T-helper 9 cell (primary cell): ENCODE data around the gene NUBPL.
"Not testable (repeated sequence)": the region's sequence is repeated elsewhere in the genome, so short reads cannot be mapped to it uniquely, and the experiment has no call there.

Experiments
- DNase-seq: peaks from one replicate; pipeline ENCODE4 v3.0.0-alpha.2; 2020

Gene NUBPL

DNA sequence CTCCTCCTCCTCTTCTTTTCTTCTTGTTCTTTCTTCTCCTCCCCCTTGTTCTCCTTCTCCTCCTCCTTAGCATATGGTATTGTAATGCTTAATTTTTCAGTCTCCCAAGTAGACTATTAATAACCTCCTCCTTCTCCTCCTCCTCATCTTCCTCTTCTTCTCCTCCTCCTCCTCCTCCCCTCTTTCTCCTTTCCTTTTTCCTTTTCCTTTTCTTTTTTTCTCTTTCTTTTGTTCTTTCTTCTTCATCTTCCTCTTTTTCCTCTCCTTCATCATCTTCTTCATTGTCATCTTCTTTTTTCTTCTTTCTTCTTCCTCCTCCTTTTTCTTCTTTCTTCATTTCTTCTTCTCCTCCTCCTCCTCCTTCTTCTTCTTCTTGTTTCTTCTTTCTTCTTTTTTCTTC, 264.3 kb downstream of the NUBPL start:
- no peak for DNase-seq

DNA sequence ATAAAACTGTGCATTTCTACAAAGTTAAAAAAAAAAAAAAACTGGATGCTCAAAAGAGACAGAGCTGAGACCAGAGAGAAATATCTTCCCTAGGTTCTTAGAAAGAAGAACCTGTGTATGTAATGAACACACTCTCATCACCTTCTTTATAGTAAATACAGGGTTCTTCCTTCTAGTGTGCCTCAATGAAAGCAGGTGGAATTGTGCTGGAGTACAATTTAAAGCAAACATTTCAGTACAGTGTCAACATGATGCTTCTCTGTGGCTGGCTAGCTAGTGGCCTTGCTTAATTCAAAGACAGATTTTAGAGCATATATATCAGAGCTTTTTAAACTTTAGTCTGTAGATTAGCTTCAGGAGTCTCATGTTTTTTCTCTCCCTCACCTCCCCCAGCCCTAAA, 266.1 kb downstream of the NUBPL start:
- no peak for DNase-seq

DNA sequence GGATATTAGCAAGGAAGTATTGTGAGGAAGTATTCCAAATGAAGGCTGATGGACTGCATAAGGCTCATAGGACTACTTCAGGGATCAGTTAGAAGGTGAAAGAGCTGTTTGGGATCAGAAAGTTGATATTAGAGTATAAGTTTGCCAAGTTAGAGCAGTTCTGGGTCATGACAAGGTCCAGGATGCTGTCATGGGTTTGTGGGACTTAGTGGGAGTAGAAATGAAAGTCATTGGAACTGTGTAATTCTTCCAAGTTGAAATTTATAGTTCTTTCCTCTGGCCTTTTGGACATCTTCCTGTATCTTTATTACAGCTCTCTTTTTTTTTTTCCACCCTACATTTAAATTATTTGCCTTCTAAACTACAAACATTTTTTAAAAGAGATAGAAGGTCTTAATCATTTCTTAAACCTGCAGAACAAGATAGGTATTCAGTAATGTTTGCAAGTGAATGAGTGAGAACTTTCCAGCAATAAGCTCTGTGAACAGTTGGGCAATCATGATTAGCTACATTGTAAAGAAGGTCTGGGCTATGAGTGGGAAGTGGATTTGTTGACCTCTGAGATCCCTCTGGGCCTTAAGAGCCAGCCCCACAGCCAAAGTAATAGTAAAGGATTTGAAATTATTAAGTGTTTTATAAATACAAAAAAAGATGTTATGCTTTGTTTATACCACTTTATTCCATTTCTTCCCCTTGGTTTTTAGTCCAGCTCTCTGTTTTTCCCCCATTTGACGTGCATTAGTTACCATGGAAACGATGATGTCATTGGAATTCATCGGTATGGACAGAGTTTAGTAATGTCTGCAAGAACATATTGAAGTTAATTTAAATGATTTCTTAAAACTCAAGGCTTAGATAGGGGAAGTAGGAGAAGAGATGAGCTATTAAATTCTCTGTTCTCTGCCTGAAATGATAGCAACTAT, 268.0 kb downstream of the NUBPL start:
- no peak for DNase-seq

DNA sequence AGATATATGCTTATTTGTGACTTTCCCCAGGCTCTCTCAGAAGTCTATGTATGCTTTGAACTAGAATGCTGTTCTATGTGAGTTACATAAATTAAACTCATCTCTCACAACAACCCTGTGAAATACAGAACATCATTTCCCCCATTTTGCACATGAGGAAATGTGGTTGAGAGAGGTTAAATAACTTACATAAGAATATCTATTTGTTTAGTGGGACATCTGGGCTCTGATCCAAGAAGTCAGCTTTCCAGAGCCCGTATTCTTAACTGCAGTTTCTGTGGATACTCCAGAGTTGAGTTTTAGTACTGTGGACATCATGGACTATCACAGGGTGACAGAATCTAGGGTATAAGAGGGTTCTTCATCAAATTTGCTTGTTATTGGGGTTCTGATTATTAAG, 273.4 kb downstream of the NUBPL start:
- no peak for DNase-seq

DNA sequence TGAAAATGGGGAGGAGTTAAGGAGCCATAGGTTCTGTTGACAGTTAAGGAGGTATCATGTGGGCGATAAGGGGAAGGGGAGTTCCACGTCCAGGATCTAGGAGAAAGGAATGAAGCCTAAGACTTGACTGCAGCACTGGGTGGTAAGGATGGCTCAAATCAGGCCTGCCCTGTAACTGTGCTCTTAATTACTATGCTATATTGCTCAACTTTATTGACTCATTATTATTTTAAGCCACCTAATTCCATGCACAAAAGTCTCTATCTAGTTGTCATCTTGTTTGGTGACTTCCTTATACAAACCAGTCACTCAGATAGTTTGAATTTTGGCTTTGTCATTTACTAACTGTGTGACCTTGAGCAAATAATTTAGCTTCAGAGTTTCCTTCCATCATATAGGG, 273.8 kb downstream of the NUBPL start:
- no peak for DNase-seq

DNA sequence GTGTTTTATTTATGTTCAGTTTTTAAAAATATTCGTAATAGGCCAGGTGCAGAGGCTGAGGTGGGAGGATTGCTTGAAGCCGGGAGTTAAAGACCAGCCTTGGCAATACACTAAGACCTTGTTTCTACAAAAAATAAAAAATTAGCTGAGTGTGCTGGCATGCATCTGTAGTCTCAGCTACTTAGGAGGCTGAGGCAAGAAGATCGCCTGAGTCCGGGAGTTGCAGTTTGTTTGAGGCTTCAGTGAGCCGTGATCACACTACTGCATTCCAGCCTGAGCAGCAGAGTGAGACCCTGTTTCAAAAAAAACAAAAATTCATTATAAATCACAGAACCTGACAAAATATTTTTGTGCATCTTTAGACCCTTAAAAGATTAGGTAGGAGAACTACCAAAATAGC, 275.8 kb downstream of the NUBPL start:
- no peak for DNase-seq

DNA sequence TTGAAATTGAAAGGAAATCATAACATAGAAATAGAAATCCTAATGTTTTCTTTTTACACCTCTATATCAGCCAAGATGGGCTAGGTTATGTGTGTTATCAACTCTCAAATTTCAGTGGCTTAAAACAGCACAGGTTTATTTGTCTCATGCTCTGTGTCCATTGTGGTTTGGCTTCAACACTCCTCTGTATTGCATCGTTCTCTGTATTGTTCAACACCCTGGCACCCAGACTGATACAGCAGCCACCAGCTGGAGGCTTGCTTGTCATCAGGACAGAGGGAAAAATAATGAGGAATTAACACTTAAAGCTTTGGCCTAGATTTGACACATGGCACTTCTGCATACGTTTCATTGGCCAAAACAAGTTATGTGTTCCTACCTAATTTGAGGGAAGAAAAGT, 281.7 kb downstream of the NUBPL start:
- no peak for DNase-seq

DNA sequence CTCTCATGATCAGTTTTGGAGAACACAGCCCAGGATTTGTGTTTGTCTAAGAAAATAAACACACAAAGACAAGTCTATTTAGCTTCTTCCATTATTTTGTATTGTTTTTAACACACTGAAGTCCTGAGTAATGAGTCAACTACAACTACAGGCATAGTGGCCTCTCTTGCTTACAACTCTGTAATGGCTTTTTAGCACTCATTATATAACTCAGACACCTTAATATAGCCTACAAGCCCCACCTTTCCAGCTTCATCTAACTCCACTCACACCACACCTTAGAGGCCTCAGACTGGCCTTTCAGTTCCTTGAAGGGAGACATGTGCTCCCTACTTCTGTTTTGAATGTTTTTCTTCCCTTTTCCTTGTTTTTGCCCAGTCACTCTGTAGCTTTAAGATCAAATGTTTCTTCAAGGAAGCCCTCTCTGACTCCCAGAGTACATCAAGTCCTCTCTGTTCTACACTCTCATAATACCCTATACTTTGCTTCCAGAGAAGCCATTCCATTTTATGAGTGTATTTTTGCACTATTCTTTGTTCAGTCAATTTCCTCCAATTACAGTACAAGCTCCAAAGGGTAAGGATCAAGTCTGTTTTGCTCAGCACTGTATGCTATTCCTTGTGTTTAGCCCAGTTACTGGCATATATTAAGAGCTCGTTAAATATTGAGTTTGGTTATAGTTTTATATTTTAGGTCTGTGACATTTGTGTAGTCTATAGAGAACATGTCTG, 282.3 kb downstream of the NUBPL start:
- DNase-seq, result no peak

DNA sequence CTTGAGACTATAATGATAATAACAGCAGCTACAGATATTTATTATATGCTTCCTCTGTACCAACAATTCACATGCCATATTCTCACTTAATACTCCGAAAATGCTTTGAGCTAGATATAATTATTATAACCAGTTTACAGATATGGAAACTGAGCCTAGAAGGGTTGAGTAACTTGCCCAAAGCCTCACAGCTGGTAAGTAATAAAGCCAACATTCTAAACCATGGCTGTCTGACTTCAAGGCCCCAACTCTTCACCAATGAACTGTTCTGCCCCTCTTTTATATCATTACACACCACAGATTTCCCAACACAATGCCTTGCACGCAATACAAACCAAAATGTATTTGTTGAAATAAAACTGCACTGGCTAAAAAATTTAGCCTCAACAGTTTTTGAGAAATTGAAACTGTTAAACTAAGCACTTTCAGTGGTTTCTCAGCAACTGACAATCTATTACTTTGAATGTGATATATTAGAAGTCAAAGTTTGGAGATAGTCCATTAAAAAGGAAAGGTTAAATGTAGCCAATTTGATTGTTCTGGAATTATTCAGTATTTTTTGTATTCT, 293.4 kb downstream of the NUBPL start:
- no peak for DNase-seq

DNA sequence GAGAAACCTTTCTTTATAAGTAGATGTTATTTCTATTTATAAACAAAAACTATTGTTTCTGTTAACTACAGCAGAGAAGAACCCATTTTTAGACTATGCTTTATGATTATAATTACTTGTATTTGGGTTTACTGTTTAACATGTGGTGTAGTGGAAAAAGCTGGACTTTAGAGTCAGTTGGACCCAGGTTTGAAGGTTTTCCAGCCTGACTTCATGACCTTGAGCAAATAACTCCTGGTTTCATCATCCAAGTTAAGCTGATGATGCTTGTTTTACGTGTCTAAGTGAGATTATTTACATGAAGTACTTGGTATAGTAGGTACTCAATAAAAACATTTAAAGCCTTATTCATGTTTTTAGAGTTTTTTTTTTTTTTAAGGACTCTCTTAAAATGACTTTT, 294.1 kb downstream of the NUBPL start:
- DNase-seq, result no peak

DNA sequence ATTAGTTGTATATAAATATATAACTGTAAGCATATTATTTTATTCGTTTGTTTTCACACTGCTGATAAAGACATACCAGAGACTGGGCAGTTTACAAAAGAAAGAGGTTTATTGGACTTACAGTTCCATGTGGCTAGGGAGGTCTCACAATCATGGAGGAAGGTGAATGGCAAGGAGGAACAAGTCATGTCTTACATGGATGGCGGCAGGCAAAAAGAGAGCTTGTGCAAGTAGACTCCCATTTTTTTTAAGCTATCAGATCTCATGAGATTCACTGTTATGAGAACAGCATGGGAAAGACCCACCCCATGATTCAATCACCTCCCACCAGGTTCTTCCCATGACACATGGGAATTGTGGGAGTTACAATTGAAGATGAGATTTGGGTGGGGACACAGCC, 294.8 kb downstream of the NUBPL start:
- not testable (repeated sequence) for DNase-seq

DNA sequence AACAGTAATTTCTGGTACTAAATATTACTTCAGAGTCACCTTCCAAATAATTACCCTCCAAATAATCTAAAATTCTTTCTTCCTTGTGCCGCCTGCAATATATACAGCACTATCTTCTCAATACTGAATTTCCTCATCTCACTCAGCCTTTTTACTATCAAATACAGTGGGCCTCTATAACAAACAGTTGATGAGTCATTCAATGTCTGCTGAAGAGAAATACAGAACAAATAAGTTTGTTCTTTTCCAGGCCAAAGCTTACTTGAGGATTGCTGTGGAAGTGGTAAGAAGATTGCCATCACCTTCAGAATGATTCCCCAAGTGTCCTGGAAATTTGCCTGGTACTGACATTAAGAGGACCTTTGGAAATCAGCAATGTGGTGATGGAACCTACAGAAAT, 297.7 kb downstream of the NUBPL start:
- no peak for DNase-seq

DNA sequence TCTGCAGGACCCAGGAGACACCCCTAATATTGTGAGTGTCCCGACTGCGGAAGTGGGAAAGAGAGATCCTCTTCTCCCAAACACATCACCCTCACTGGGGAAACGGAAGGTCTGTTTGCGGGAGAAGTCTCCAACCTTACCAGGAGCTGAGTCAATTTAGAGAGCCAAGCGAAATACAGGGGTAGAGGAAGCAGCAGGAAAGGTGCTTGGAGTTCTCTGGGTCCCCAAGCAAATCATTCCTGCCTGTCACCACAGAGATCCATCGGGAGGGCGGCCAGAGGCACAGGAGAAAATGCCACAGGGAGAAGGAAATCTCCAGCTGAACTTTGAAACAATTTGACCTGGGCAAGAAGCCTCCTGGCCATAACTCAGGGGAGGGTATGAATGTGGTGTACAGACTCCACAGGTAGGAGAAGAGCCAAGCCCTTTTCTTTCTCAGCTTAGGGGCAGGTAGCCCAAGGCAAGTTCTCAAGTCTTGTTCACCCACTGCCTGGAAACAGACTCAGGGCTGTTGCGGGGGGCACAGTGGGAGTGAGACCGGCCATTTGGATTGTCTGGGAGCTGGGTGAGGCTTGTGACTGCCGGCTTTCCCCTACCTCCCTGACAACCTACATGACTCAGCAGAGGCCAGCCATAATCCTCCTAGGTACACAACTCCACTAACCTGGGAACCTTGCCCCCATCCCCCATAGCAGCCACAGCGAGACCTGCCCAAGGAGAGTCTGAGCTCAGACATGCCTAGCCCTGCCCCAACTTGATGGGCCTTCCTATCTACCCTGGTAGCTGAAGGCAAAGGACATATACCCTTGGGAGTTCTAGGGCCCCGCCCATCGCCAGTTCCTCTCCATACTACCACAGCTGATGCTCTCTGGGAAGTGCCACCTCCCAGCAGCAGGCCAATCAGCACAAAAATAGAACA, 304.0 kb downstream of the NUBPL start:
- DNase-seq, result no peak

DNA sequence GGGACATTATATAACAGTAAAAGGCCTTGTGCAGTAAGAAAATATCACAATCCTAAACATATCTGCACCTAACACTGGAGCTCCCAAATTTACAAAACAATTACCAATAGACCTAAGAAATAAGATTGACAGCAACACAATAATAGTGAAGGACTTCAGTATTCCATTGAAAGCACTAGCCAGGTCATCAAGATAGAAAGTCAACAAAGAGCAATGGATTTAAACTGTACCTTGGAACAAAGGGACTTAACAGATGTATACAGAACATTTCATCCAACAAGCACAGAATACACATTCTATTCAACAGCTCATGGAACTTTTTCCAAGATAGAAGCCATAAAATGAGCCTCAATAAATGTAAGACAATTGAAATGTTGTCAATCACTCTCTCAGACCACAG, 306.4 kb downstream of the NUBPL start:
- no peak for DNase-seq

DNA sequence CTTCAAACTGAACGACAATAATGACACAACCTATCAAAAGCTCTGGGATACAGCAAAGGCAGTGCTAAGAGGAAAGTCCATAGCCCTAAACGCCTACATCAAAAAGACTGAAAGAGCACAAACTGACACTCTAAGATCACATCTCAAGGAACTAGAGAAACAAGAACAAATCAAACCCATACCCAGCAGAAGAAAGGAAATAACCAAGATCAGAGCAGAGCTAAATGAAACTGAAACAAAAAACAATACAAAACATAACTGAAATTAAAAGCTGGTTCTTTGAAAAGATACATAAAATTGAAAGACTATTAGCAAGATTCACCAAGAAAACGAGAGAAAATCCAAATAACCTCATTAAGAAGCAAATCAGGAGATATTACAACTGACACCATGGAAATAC, 306.9 kb downstream of the NUBPL start:
- DNase-seq, result not testable (repeated sequence)

DNA sequence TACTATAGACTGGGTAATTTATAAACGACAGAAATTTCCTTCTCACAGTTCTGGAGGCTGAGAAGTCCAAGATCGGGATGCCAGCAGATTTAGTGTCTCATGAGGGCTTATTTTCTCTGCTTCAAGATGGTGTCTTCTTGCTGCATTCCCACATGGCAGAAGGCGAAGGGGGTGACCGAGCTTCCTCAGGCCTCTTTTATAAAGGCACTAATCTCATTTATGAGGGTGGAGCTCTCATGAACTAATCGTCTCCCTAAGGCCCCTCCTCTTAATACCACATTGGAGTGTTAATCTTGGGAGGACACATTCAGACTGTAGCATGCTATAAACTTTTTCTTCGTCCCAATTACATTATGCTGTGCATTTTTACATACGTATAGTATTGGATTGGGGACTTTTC, 315.5 kb downstream of the NUBPL start:
- no peak for DNase-seq

DNA sequence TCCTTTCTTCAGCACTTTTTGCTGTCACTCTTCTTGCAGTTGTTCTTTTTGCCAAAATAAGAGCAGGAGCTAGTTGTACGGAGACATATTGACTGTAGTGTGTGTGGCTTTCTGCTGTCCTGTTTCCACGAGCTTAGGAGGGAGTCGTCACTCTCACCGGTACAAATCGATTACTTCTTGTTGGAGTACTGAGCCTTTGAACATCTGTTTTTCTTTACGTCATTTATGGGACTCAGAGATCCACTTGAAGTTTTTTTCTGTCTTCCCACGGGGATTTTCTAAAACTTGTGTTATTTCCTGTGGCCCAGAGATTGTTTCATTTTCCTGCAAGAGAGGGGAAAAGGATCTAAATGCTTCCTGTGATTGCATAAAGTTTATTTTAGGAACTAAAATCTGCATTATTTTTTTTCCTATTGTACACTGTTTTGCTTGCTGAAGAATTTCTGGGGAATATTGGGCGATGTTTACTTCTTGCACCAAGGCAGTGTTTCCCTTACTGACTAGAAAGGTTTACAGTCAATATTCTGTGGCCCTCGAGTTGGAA, 316.1 kb downstream of the NUBPL start:
- DNase-seq, result no peak

DNA sequence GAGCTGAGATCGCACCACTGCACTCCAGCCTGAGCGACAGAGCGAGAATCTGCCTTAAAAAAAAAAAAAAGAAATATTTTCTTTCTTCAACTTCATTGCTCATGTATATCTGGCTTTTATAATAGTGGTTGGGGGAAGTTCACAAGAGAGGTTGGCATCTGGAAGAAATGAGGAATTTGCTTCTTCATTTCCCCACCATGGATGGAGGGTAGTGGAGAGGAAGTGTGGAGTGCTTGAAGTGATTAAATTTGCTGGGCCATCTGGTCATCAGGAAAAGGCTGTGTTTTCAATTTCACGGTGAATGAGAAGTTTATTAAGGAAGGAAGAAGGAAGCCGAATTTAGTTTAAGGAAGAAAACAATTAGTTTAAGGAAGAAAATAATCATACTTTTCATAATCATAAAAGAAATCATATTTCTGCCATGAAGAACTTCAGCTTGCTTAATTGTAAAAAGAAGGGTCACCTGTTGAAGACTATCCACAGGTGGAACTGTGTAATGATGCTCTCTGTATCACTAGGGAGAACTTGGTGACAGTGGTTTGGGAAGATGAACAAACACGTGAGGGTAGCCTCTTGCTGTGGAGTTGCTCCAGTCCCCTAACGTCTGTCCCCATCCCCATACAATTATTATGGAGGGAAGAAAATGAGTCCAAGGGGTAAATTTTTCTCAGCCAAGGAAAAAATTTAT, 318.6 kb downstream of the NUBPL start:
- no peak for DNase-seq

DNA sequence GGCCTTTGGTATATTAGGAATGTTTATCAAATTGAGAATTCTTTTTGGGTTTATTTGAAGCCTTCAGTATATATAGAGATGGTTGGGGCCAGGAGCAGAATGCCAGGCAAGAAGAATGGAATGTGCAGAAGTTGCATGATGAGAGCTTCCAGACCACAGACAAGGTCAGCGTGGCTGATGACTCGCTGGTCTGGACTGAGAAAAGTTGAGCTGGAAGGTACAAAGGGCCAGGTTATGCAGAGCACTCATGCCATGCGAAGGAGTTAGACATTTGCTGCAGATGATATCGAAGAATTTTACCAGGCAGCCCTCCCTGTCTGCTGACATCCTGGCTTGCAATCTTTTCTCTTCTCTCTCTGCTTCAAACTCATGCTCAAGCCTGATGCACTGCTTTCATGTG, 319.7 kb downstream of the NUBPL start:
- no peak for DNase-seq

DNA sequence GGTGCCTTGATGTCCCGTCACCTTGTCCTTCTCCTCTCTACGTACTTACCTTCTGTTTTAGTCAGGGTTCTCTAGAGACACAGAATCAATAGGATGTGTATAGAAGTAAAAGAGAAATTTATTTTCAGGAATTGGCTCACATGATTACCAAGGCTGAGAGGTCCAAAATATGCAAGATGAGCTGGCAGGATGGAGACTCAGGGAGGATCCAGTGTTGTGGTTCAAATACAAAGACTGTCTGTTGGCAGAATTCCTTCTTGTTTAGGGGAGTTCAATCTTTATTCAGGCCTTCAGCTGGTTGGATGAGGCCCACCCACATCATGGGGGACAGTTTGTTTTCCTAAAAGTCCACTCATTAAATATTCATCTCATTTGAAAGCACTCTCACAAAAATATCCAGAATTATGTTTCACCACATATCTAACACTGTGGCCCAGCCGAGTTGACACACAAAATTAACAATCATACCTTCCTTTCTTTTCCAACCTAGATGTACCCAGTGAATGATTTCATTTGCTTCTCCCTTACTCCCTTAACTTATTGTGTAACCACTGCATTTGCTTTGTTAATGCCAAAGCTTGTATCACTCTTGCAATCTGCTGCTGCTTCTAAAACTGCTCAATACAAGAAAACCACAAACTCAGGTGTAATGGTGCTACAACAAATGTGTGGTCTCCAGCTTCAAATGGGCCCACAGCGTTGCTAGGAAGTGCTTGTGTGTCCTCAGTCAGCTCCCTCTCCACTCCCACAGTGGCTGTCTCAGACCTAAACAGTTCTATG, 320.5 kb downstream of the NUBPL start:
- DNase-seq, result no peak

DNA sequence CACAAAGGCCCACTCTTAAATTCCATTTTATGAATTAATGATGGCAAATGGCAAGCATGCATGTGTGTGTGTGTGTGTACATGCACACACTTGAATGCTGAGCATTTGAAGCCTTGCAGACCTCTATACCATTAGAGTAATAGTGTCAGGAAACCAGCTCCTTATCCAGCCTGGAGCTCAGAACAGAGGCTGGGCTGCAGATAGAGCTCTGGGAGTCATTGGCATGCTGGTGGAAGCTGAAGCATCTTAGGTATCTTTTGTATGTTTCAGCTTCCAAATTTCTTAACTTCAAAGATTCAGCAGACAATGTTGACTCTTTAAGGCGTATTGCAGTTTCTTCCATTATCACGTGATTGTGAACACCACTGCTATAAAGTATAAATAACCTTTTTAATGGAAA, 323.0 kb downstream of the NUBPL start:
- DNase-seq, result no peak
